T1000 (cell line): ENCODE measurements around the gene ING4.

Source experiments
- DNase-seq: peaks from one replicate; lab custom pipeline; 2025; ENCODE audit warnings: mixed read lengths; lab: John Stamatoyannopoulos, UW

The ING4 gene

GRCh38 chr12:6688543-6688998, 25.7 kb upstream of the ING4 start:
- no peak for DNase-seq

GRCh38 chr12:6685814-6686213, 22.9 kb upstream of the ING4 start:
- no peak for DNase-seq

DNA sequence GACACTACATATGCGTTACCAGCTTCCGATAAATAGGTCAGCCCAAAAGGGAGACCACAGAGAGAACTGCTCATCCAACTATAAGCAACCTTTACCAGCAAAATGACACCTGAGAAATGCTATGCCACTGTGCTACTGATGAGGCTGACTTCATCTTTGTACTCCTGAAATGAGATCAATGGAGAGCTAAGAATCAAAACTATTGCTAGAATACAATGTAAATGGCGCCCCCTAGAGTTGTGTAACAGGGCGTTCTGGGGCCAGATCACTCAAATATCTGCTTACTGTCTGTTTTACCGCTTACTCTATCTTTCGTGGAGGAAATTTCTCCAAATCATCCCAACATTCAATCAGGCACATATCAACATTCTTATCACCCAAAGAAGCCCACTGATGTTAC, 21.7 kb upstream of the ING4 start:
- DNase-seq = no peak

DNA sequence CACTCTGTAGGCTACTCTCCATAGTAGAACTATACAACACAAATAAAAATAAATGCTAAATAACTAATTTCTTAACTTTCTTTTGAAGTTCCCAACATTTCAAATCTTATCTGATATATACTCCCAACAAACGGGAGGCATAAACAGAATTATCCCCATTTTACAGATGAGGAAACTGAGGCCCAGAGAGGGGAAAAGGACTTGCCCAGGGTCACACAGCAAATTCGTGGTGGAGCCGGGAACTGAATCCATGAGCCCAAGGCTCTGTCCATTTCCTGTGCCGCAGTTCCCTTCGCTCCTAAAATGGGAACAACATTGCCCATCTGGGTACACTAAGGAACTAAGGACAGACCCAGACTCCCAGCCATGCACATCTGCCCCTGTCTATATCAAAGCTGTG, 14.0 kb upstream of the ING4 start:
- DNase-seq = no peak

- no peak for DNase-seq
These were observed 9.2 kb upstream of the ING4 start for GRCh38 chr12:6672143-6672542.

GRCh38 chr12:6667559-6668210, 4.8 kb upstream of the ING4 start:
- no peak for DNase-seq

GRCh38 chr12:6666211-6666610, 3.3 kb upstream of the ING4 start:
- DNase-seq = no peak

- no peak for DNase-seq
These were observed 2.0 kb upstream of the ING4 start for GRCh38 chr12:6664902-6665301.

DNA sequence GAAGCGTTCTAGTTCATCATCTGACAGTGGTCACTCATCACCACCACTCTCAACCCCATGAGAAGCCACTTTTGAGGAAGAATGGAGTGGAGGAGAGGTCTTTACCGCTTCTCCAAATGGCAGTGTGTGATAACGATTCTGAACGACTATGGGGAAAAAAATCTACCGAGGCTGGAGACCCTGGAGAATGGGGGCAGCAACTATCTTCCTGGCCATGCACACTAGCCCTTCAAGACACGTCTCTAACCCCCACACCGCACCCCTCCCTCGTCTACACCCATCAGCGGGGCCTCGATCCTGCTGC, 365 bp downstream of the ING4 start:
- DNase-seq = no peak

- no peak for DNase-seq
These were observed 8.9 kb downstream of the ING4 start for GRCh38 chr12:6653987-6654386.

DNA sequence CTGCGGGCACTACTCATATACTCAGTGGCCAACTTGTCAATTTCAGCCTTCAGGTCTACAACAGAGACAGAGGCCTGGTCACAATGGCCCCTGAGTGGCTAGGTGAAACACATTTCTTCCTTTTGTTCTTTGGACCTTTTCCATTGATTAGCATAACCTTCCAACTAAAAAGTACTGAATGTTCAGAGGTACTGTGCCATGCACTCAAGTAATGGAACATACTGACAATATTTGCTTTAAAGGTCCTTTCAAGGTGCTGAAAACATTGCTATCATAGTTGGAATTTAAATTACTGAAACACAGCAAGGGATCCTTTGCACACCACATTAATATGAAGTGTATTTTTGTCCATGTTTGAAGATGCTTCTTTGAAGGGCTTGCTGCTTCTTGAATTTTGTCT, 9.6 kb downstream of the ING4 start:
- DNase-seq = no peak

DNA sequence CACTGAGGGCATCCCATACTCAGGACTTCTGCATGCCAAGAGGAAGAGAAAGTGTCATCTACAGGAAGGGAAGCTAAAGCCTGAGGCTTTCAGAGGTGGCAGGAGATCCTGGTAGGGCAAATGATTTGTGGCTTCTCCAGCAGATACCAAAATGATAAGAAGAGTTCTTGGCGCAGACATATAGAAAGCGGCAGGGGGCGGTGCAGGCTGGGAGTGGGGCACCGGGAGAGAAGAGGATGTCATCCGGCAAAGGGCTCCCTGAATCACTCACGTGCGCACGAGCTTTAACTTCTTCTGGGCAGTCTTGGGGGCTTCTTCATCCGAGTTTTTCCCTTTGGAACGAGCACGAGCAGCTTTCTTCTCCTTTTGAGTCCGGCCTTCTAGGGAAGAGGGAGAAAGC, 10.5 kb downstream of the ING4 start:
- no peak for DNase-seq

- no peak for DNase-seq
These were observed 12.1 kb downstream of the ING4 start for GRCh38 chr12:6650832-6651231.

GRCh38 chr12:6647083-6647604, 15.8 kb downstream of the ING4 start, which contains the start of gene ACRBP:
Gene ACRBP (minus strand): TSS chr12:6647432. CDS start chr12:6647366, 66 bp downstream.
- DNase-seq = no peak

- DNase-seq = no peak
These were observed 16.4 kb downstream of the ING4 start for GRCh38 chr12:6646276-6647082.

GRCh38 chr12:6644903-6645302, 18.0 kb downstream of the ING4 start:
- DNase-seq = no peak

DNA sequence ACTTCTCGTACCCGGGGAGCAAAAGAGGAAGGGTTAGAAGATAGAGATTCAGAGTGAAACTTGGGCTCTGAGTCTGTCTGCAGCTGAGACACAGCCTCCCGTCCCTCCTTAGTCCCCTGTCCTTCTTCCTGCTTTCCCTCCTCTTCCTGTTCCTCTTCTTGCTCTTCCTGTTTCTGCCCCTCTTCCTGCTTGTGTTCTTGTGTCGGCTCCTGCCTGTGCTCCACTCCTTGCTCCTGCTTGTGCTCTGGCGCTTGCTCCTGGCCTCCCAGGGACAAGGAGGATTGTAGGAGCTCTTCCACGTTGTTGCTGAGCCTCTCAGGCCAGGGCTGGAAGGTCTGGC, 18.7 kb downstream of the ING4 start:
- DNase-seq = no peak

GRCh38 chr12:6643569-6644256, 19.2 kb downstream of the ING4 start:
- no peak for DNase-seq

DNA sequence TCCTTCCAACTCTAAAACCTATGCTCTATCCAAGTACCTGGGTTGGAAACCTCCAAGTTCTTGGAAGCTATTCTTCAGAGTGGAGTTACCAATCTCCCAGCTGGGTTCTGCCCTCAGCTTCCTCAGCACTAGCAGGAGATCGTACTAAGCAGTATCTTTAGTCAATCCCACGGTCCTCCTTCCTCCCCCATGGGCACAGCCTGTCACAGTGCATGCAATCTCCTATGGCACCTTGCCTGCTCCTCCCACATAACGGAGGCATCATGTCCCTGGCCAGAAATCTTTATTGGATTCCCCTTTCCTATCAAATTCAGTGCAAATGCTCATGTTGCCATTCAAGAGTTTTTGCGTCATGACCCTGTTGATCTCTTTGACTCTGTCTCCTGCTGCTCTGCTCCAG, 21.8 kb downstream of the ING4 start:
- DNase-seq = no peak

- DNase-seq = no peak
These were observed 22.4 kb downstream of the ING4 start for GRCh38 chr12:6640497-6640896.

DNA sequence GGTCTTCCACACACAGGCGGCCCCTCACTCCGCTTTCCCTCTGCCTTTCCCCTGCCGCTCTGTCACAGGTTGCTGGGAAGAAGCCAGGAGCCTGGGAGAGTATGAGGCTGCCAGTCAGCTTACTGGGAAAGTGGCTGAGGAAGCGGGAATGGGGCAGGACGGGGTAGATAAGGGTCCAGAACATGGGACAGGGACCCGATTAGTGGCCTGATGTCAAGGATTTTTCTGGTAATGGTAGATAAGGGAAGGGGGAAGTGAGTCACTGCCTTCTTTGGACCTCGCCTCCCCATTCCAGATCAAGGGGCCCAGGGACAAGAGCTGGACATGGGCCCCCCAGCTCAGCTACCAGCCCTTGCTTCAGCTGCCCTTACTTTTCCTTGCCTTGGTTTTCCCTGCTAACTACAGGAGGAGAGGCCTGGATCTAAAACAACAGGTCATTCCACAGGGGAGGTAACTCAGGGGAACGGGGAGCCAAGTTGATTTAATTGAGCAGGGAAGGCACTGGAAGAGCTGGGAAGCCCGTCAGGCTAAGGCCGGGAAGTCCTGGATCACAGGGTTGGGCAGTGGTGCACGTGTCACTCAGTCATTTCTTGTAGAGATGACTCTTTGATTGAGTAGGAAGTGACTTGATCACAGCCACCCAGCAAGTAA, 23.6 kb downstream of the ING4 start:
- DNase-seq = no peak

DNA sequence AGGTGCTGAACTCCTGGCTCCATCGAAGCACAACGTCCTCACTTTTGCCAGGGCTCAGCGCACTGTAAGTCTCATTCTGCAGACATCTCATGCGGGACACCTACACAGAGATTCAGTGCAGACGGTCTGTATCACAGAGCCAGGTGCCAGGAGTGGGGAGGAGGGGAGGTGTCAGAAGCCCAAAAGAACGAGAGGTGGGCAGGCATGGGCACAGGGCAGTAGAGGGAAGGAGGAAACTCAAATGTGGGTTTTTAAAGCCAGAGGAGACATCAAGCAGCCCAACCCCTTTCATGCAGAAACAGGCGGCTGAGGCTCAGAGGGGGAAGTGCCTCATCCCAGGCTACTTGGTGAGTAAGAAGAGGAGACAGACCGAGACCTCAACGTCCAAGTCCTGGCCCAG, 24.6 kb downstream of the ING4 start:
- DNase-seq = no peak
